Body of pancreas (tissue), 4 donors: ENCODE data around the gene CALCOCO1.

Experiments used
- POLR2A ChIP-seq, 3 donors: fragments of 450-650 bp; IDR thresholded peaks; one replicate each; pipeline ENCODE4 v1.6.1; 2016; ENCODE audit warnings: antibody characterized with exemption in 3 of 3, mild to moderate bottlenecking in 2 of 3
- TF ChIP-seq, protein P1 (sequence below), 7 experiments: fragments of 450-650 bp in 4 of 7; fragments of 200-600 bp in 3 of 7; sonication (generic) in 3 of 7; IDR thresholded peaks; one replicate each; pipeline ENCODE4 v1.5.1; 2016 to 2019; ENCODE audit warnings: antibody characterized with exemption in 7 of 7

DNA sequence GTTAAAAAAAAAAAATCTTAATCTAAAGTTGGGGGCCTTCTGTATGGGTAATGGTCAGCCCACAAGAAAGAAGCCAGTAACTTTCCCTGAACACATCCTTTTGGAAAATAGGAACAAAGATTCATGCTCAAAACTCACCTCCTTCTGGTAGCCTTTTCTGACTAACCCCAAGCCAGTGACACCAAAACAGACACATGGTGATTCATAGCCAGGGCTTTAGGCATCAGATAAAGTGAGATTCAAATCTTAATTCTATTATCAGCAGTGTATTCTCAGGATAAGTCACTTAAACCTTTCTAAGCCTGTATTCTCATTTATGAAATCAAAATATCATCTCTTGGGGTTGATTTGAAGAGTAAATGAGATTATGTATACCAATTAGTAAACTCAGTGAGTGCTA lies 56.3 kb downstream of the CALCOCO1 start:
- TF ChIP-seq, protein P1, sequence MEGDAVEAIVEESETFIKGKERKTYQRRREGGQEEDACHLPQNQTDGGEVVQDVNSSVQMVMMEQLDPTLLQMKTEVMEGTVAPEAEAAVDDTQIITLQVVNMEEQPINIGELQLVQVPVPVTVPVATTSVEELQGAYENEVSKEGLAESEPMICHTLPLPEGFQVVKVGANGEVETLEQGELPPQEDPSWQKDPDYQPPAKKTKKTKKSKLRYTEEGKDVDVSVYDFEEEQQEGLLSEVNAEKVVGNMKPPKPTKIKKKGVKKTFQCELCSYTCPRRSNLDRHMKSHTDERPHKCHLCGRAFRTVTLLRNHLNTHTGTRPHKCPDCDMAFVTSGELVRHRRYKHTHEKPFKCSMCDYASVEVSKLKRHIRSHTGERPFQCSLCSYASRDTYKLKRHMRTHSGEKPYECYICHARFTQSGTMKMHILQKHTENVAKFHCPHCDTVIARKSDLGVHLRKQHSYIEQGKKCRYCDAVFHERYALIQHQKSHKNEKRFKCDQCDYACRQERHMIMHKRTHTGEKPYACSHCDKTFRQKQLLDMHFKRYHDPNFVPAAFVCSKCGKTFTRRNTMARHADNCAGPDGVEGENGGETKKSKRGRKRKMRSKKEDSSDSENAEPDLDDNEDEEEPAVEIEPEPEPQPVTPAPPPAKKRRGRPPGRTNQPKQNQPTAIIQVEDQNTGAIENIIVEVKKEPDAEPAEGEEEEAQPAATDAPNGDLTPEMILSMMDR (IDR thresholded peaks at IDR 0.05), result no peak
- TF ChIP-seq POLR2A (IDR thresholded peaks at IDR 0.05), result no peak
